ENCODE measurements around the gene EVPLL. TPM values are rescaled to one million over a fixed set of nuclear protein-coding genes. Genes with fewer than 3 reads are reported as not detected.
A peak's percentile ranks its signal among the peaks of the same experiment; 100 is the strongest.
"Not testable (repeated sequence)": the region's sequence is repeated elsewhere in the genome, so short reads cannot be mapped to it uniquely, and the experiment has no call there.

The EVPLL gene
- not detected for polyA plus RNA-seq (2013, experiment 1 of 2; ENCODE audit: insufficient read length)
- not detected for polyA plus RNA-seq (2013, experiment 2 of 2; ENCODE audit: insufficient read length)

- DNase-seq = no peak
Observed at GRCh38 chr17:18377437-18378204, at the start of gene EVPLL. TSS of gene EVPLL (plus strand) at chr17:18377778. CDS start at chr17:18380938, 3,160 bp downstream.

GRCh38 chr17:18328643-18329204 lies 48.9 kb upstream of the EVPLL start:
- DNase-seq = no peak

- DNase-seq = no peak
Observed at GRCh38 chr17:18331879-18332278, 45.7 kb upstream of the EVPLL start.

- no peak for DNase-seq
Observed at GRCh38 chr17:18332909-18333489, 44.6 kb upstream of the EVPLL start.

GRCh38 chr17:18338158-18338557 lies 39.4 kb upstream of the EVPLL start:
- DNase-seq = not testable (repeated sequence)

- DNase-seq = no peak
Observed at GRCh38 chr17:18339933-18340332, 37.6 kb upstream of the EVPLL start.

- DNase-seq = no peak
Observed at GRCh38 chr17:18344021-18344420, 33.6 kb upstream of the EVPLL start.

- DNase-seq = no peak
Observed at GRCh38 chr17:18353541-18353940, 24.0 kb upstream of the EVPLL start.

GRCh38 chr17:18356624-18357023 lies 21.0 kb upstream of the EVPLL start:
- no peak for DNase-seq

GRCh38 chr17:18360518-18360917 lies 17.1 kb upstream of the EVPLL start:
- no peak for DNase-seq

GRCh38 chr17:18361837-18362697 lies 15.5 kb upstream of the EVPLL start:
- DNase-seq = no peak

GRCh38 chr17:18362698-18363100 lies 14.9 kb upstream of the EVPLL start:
- no peak for DNase-seq

GRCh38 chr17:18363101-18364049 lies 14.2 kb upstream of the EVPLL start, which contains the start of gene SHMT1:
TSS of gene SHMT1 (minus strand) at chr17:18363550. CDS start at chr17:18355981, 7,569 bp downstream.
- DNase-seq = peak; percentile 86

- DNase-seq = no peak
Observed at GRCh38 chr17:18364166-18364565, 13.4 kb upstream of the EVPLL start.

GRCh38 chr17:18368946-18369345 lies 8.6 kb upstream of the EVPLL start:
- no peak for DNase-seq

GRCh38 chr17:18370761-18371160 lies 6.8 kb upstream of the EVPLL start:
- DNase-seq = no peak

GRCh38 chr17:18371455-18371854 lies 6.1 kb upstream of the EVPLL start:
- no peak for DNase-seq

GRCh38 chr17:18373181-18373580 lies 4.4 kb upstream of the EVPLL start:
- not testable (repeated sequence) for DNase-seq

GRCh38 chr17:18374216-18374615 lies 3.4 kb upstream of the EVPLL start:
- no peak for DNase-seq

- no peak for DNase-seq
Observed at GRCh38 chr17:18378205-18378505, 577 bp downstream of the EVPLL start.

- not testable (repeated sequence) for DNase-seq
Observed at GRCh38 chr17:18378614-18379013, 1.0 kb downstream of the EVPLL start.
